A673 (cell line): ENCODE measurements around the gene IL10RB.

Source experiments
- EZH2 ChIP-seq: fragments of 200-600 bp; sonication (generic); IDR thresholded peaks from 2 replicates; pipeline ENCODE4 v1.6.1; 2017; ENCODE audit warnings: borderline replicate concordance, low read depth, mild to moderate bottlenecking, mixed read lengths, antibody characterized with exemption, low read length; ENCODE audit not compliant: poor library complexity, severe bottlenecking
- TF ChIP-seq, protein P1 (sequence below): fragments of 300-800, 200-600 bp; sonication (generic); conservative IDR thresholded peaks from 2 replicates; pipeline ENCODE4 v1.5.1; 2017; ENCODE audit warnings: low read depth, mild to moderate bottlenecking, antibody characterized with exemption, low read length, moderate library complexity, mixed read lengths

DNA sequence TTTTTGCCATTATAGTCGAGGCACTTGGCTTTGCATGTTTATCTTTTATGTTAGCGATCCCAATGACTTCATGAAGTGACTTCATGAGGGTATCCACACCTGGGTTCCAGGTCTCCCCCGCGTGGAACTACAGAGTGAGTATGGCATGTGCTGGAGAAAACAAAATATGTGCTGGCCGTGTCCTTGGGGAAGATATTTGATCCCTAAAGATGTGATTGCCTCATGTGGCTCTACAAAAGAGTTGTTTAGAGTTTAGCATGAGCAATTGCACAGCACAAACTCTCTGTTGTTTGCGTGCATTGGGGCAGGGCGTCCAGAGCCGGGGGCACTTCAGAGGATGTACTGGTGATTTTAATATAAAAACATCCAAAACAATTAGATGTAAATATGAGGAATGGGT, 4.8 kb downstream of the IL10RB start:
- TF ChIP-seq EZH2: no peak
- TF ChIP-seq, protein P1, sequence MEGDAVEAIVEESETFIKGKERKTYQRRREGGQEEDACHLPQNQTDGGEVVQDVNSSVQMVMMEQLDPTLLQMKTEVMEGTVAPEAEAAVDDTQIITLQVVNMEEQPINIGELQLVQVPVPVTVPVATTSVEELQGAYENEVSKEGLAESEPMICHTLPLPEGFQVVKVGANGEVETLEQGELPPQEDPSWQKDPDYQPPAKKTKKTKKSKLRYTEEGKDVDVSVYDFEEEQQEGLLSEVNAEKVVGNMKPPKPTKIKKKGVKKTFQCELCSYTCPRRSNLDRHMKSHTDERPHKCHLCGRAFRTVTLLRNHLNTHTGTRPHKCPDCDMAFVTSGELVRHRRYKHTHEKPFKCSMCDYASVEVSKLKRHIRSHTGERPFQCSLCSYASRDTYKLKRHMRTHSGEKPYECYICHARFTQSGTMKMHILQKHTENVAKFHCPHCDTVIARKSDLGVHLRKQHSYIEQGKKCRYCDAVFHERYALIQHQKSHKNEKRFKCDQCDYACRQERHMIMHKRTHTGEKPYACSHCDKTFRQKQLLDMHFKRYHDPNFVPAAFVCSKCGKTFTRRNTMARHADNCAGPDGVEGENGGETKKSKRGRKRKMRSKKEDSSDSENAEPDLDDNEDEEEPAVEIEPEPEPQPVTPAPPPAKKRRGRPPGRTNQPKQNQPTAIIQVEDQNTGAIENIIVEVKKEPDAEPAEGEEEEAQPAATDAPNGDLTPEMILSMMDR: no peak
